Stimulated activated naive CD8-positive, alpha-beta T cell treated with anti-CD3 and anti-CD28 coated beads, Interleukin-15, amount 100 ng/mL, for 72 hours (primary cell): Measurements from ENCODE around the gene ANXA9.
A peak's percentile ranks its signal among the peaks of the same experiment; 100 is the strongest.

Source experiments
- ATAC-seq: fragments of 150-1000 bp; cut with Tn5 transposase; 2 replicates; pipeline ENCODE4 v1.10.0; 2021; ENCODE audit warnings: mild to moderate bottlenecking, moderate library complexity
- DNase-seq, 2 donors: peaks; one replicate each; pipeline ENCODE4 v3.0.0; 2021 to 2022
- H3K27ac Mint-ChIP-seq, 2 donors: one replicate each; pipeline ENCODE4 v1.8.0; 2022; ENCODE audit warnings: mild to moderate bottlenecking in 2 of 2, mixed read lengths in 2 of 2, moderate library complexity in 2 of 2
- H3K27me3 Mint-ChIP-seq: one replicate; pipeline ENCODE4 v1.8.0; 2022; ENCODE audit warnings: mixed read lengths
- H3K4me1 Mint-ChIP-seq: one replicate; pipeline ENCODE4 v1.8.0; 2022; ENCODE audit warnings: mild to moderate bottlenecking, mixed read lengths
- H3K4me3 Mint-ChIP-seq, 2 donors: one replicate each; pipeline ENCODE4 v1.8.0; 2022; ENCODE audit warnings: mild to moderate bottlenecking in 2 of 2, mixed read lengths in 2 of 2, moderate library complexity in 1 of 2
- H3K9me3 Mint-ChIP-seq, 2 donors: one replicate each; pipeline ENCODE4 v1.8.0; 2022; ENCODE audit warnings: mixed read lengths in 2 of 2

ANXA9 gene

DNA sequence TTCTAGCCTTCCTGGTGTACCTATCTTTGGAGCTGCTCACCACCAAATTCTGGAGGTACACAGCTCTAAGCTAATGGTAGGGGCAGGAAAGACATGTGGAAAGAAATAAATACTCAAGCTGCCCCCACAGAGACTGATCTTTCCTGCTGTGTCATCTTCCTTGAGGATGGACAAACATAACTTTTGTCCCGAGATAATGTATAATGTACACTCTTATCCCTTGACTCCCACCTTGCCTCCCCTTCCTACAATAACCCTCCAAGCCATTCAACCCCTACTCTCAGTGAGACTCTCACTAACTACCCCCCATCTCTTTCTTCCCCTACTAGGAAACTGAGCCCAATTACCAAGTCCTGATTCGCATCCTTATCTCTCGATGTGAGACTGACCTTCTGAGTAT, 12.2 kb downstream of the ANXA9 start:
- Mint-ChIP-seq H3K4me1 (peaks cover 10% of the 10 kb centered on the region), H3K4me3 (no peak overlapping the region), H3K27me3 (no peaks in the 10 kb centered on the region), H3K9me3 (no peaks in the 10 kb centered on the region), H3K27ac (no peak overlapping the region)
- ATAC-seq (no peak), DNase-seq (no peak)

DNA sequence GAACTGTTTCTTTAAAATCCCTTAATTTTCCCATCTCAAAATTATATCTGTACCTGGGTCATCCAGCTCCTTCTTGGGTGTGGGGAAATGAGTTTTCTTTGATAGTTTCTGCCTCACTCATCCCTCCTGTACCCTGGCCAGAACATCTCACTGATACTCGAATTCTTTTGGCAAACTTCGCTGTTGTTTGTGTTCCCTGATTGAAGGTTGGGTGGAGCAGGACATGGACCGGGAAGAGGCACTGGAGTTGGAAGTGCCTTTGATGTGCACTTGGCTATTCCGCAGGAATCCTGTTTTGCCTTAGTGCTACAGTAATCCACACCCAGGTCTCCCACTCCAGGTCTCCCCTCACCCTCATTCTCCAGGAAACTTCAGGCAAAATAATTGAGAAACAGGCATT, 13.4 kb downstream of the ANXA9 start:
- no peak overlapping the region for H3K4me3 Mint-ChIP-seq
- DNase-seq, result no peak
- H3K27ac Mint-ChIP-seq, result no peak overlapping the region
- no peaks in the 10 kb centered on the region for H3K9me3 Mint-ChIP-seq
- no peak for ATAC-seq
- H3K27me3 Mint-ChIP-seq, result no peaks in the 10 kb centered on the region
- peaks cover 20% of the 10 kb centered on the region for H3K4me1 Mint-ChIP-seq

GRCh38 chr1:150995896-150996295, 13.8 kb downstream of the ANXA9 start:
- no peak overlapping the region for H3K4me3 Mint-ChIP-seq
- ATAC-seq (no peak), DNase-seq (no peak)
- H3K9me3 Mint-ChIP-seq, result no peaks in the 10 kb centered on the region
- H3K4me1 Mint-ChIP-seq, result peaks cover 24% of the 10 kb centered on the region
- H3K27ac Mint-ChIP-seq, result no peak overlapping the region
- H3K27me3 Mint-ChIP-seq, result no peaks in the 10 kb centered on the region

GRCh38 chr1:150997126-150997872, 15.2 kb downstream of the ANXA9 start:
- Mint-ChIP-seq H3K9me3 (no peaks in the 10 kb centered on the region), H3K27me3 (no peaks in the 10 kb centered on the region), H3K4me1 (peaks cover 38% of the 10 kb centered on the region), H3K4me3 (no peak overlapping the region), H3K27ac (no peak overlapping the region)
- no peak for ATAC-seq
- no peak for DNase-seq

- no peak for ATAC-seq
- Mint-ChIP-seq H3K27me3 (no peaks in the 10 kb centered on the region), H3K27ac (no peak overlapping the region), H3K9me3 (no peaks in the 10 kb centered on the region), H3K4me3 (no peak overlapping the region), H3K4me1 (peaks cover 44% of the 10 kb centered on the region)
- DNase-seq, result no peak
Observed at GRCh38 chr1:150997949-150998348, 15.9 kb downstream of the ANXA9 start.

- Mint-ChIP-seq H3K4me3 (no peak overlapping the region), H3K4me1 (peaks cover 57% of the 10 kb centered on the region), H3K27ac (no peak overlapping the region), H3K27me3 (no peaks in the 10 kb centered on the region), H3K9me3 (no peaks in the 10 kb centered on the region)
- ATAC-seq (peak; percentile 57), DNase-seq (no peak)
Observed at GRCh38 chr1:150999051-150999674, 17.1 kb downstream of the ANXA9 start.

- no peak for DNase-seq
- ATAC-seq, result no peak
- no peak overlapping the region for H3K27ac Mint-ChIP-seq
- H3K9me3 Mint-ChIP-seq, result no peaks in the 10 kb centered on the region
- no peaks in the 10 kb centered on the region for H3K27me3 Mint-ChIP-seq
- peaks cover 64% of the 10 kb centered on the region for H3K4me1 Mint-ChIP-seq
- H3K4me3 Mint-ChIP-seq, result no peak overlapping the region
Observed at GRCh38 chr1:150999926-151000325, 17.8 kb downstream of the ANXA9 start.

- no peaks in the 10 kb centered on the region for H3K9me3 Mint-ChIP-seq
- no peak overlapping the region for H3K4me3 Mint-ChIP-seq
- H3K27me3 Mint-ChIP-seq, result no peaks in the 10 kb centered on the region
- peak overlapping the region in 1 of 2 donors; percentile 75 for H3K27ac Mint-ChIP-seq
- ATAC-seq (no peak), DNase-seq (no peak)
- H3K4me1 Mint-ChIP-seq, result peaks cover 69% of the 10 kb centered on the region
Observed at GRCh38 chr1:151000408-151000807, 18.3 kb downstream of the ANXA9 start.

DNA sequence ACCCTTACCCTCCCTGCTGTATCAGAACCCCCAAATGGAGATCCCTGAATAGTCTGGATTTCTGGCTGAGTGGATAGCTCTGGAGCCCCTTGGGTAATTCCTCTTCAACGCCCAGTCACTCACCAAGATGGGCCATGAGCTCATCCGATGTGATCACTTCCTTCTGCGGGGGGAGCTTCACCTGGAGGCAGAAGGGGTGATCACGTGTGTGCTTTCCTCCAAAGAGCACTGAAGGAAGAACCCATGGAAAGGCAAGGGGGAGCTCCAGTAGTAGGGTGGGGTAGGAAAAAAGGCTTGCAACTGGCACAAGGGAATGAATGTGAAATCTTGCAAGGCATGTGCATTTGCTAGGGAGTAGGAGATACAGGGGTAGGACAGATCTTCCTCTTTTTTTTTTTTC, 19.5 kb downstream of the ANXA9 start:
- H3K4me1 Mint-ChIP-seq, result peaks cover 74% of the 10 kb centered on the region
- H3K27ac Mint-ChIP-seq, result peak overlapping the region in 1 of 2 donors; percentile 27
- no peak overlapping the region for H3K4me3 Mint-ChIP-seq
- H3K27me3 Mint-ChIP-seq, result no peaks in the 10 kb centered on the region
- H3K9me3 Mint-ChIP-seq, result no peaks in the 10 kb centered on the region
- no peak for ATAC-seq
- no peak for DNase-seq

GRCh38 chr1:151002051-151002450, 20.0 kb downstream of the ANXA9 start:
- Mint-ChIP-seq H3K9me3 (no peaks in the 10 kb centered on the region), H3K27me3 (no peaks in the 10 kb centered on the region), H3K4me1 (peaks cover 79% of the 10 kb centered on the region), H3K27ac (no peak overlapping the region), H3K4me3 (no peak overlapping the region)
- ATAC-seq (no peak), DNase-seq (no peak)

- no peak for ATAC-seq
- Mint-ChIP-seq H3K27me3 (no peaks in the 10 kb centered on the region), H3K27ac (peak overlapping the region; percentile 79 to 93), H3K9me3 (no peaks in the 10 kb centered on the region), H3K4me1 (peaks cover 84% of the 10 kb centered on the region), H3K4me3 (peak overlapping the region; percentile 39 to 66)
- DNase-seq, result no peak
Observed at GRCh38 chr1:151002611-151003010, 20.5 kb downstream of the ANXA9 start.

DNA sequence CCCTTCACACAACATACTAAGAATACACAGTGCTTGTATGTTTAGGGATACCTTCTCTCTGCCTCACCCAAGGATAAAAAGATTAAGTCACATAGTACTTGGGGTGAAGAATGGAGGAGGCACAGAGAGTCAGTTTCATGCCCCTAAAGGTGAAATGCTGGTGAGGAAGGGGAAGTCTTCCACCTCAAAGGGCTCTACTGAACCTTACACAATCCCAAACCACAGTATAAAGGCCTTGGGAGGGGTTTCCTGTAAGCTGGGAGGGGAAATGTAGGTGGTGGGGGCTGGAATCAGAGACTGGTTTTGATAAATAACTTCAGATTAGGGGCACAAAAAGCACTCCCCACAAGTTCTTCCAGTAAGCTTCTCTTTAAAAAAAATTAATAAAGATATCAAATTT, 21.1 kb downstream of the ANXA9 start:
- no peak for ATAC-seq
- Mint-ChIP-seq H3K27me3 (no peaks in the 10 kb centered on the region), H3K4me1 (peaks cover 88% of the 10 kb centered on the region), H3K27ac (peak overlapping the region in 1 of 2 donors; percentile 30), H3K4me3 (peak overlapping the region; percentile 39 to 66), H3K9me3 (no peaks in the 10 kb centered on the region)
- no peak for DNase-seq

DNA sequence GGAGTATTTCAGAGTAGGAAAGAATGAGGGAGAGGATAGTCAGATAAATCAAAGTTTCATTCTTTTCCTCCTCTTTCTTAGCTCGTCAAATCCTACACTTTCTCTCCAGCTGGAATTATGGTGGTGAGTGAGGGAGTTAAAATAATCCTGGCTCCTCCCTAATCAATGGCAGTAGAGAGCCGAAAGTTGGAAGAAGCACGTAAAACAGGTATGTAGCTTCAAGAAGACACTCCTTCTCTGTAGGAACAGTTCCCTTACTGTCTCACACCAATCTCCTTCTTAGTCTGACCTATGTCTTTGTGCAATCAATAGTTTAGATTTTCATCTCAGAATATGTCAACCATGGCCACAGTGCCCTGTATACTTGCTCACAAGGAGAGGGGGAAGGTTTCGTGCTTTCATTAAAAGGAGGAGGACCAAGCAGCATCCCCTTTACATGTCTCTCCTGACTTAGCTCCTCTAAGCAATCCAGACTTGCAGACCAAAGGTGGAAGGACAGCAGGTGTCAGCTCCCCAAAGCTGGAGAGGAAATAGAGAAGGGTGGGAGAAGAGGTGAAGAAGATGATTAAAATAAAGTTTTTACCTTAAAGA, 23.7 kb downstream of the ANXA9 start:
- no peak for DNase-seq
- no peaks in the 10 kb centered on the region for H3K9me3 Mint-ChIP-seq
- no peak for ATAC-seq
- peak overlapping the region; percentile 98 to 99 for H3K27ac Mint-ChIP-seq
- H3K4me1 Mint-ChIP-seq, result peaks cover 96% of the 10 kb centered on the region
- H3K27me3 Mint-ChIP-seq, result no peaks in the 10 kb centered on the region
- H3K4me3 Mint-ChIP-seq, result peak overlapping the region; percentile 98 to 100

GRCh38 chr1:151006327-151007052, 24.4 kb downstream of the ANXA9 start, which contains the start of gene MINDY1:
TSS of gene MINDY1 (minus strand) at chr1:151006902. CDS start at chr1:151002617, 4,285 bp downstream.
- Mint-ChIP-seq H3K9me3 (no peaks in the 10 kb centered on the region), H3K4me3 (peak within 1 kb of the TSS; percentile 98 to 100), H3K27me3 (no peaks in the 10 kb centered on the region), H3K4me1 (peaks cover 96% of the 10 kb centered on the region), H3K27ac (peak within 1 kb of the TSS; percentile 98 to 99)
- ATAC-seq (peak; percentile 67), DNase-seq (peak; percentile 32 to 59)

- Mint-ChIP-seq H3K27me3 (no peaks in the 10 kb centered on the region), H3K4me3 (peak overlapping the region; percentile 98 to 100), H3K4me1 (peaks cover 93% of the 10 kb centered on the region), H3K27ac (peak overlapping the region; percentile 98 to 99), H3K9me3 (no peaks in the 10 kb centered on the region)
- no peak for DNase-seq
- no peak for ATAC-seq
Observed at GRCh38 chr1:151007853-151008243, 25.8 kb downstream of the ANXA9 start.
